ENCODE data around the gene CACHD1. TPM values are rescaled to one million over a fixed set of nuclear protein-coding genes. Genes with fewer than 3 reads are reported as not detected.

Gene CACHD1
- total RNA-seq, 2 experiments from 2014 or later: not detected

DNA sequence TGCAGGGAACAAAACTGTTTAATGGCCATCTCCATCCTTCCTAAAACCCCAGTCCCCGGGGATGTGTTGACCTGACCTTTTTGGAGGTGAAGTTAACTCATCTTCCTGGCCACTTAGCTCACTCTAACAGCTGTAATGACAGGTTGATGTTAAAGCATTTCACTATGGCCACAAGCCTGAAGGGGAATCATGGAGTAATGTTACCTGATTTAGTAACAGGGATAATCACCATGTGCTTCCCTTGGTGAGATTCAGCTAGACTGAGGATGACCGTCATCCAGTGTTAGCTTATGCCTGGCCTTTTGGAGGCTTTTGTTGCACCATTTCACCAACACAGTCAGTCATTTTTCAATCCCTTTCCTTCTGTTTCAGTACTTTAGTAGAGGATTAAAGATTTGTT is 210.7 kb downstream of the CACHD1 start:
- no peaks in the 10 kb centered on the region for H3K4me1 ChIP-seq (ENCODE audit: insufficient read depth, low read length, poor library complexity, severe bottlenecking)
- no peaks in the 10 kb centered on the region for H4K20me1 ChIP-seq (ENCODE audit: insufficient read depth, low read length)
- no peak for TF ChIP-seq CTCF (conservative IDR thresholded peaks at IDR 0.05; ENCODE audit: low read length)
- TF ChIP-seq EZH2phosphoT487 (IDR thresholded peaks at IDR 0.05; ENCODE audit: borderline replicate concordance, low read depth, low read length): no peak
- no peak for DNase-seq (ENCODE audit: low spot score)
- CTCF ChIA-PET (ENCODE audit: unreplicated experiment): no interaction called here
- no peaks in the 10 kb centered on the region for H3K9me3 ChIP-seq (ENCODE audit: low read length)
- H3K9me2 ChIP-seq (ENCODE audit: insufficient read depth, low read length): no peaks in the 10 kb centered on the region
- H3K4me2 ChIP-seq (ENCODE audit: low read length): no peak overlapping the region
- no peak overlapping the region for H3K27ac ChIP-seq (ENCODE audit: low read depth, low read length, poor library complexity, severe bottlenecking)
- no peaks in the 10 kb centered on the region for H3K36me3 ChIP-seq (ENCODE audit: insufficient read depth, low read length)
- intact Hi-C loops (cut with micrococcal nuclease; ENCODE audit: unreplicated experiment): loop anchor here (10.0 kb wide), 1 partner anchor 284 kb away; the partner anchor contains the start of gene JAK1
- no TSS peak for BruUV-seq (replicated peaks)
- H3K79me2 ChIP-seq (ENCODE audit: insufficient read depth, low read depth, low read length): no peaks in the 10 kb centered on the region
- POLR2A ChIA-PET: interaction anchor here (0.7 kb wide), 1 partner anchor 160 kb away, joined by 3 read pairs; no protein-coding TSS in a partner anchor
- no peak overlapping the region for H3K4me3 ChIP-seq (ENCODE audit: low read depth, low read length, poor library complexity, severe bottlenecking)
- no peak overlapping the region for H2AFZ ChIP-seq (ENCODE audit: low read length)

DNA sequence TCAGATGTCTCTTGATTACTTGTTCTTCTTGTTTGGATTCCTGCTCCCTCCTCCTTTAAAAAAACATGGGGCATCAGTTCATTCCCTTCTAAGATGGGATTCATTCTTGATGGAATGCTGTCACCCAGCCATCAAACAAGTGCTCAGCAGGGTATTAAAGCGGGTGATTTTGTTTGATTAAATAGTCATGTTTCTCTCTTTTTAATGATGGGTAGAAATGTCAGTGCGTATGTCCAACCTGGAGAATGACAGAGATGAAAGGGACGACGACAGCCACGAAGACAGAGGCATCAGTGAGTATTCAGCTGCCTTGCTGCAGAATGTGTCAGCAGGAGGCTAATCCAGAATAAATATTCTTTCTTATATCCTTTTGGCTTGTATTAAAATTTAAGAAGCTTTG is 211.1 kb downstream of the CACHD1 start:
- BruUV-seq (replicated peaks): no TSS peak
- Histone ChIP-seq H2AFZ (ENCODE audit: low read length) (no peak overlapping the region), H3K4me2 (ENCODE audit: low read length) (no peak overlapping the region), H3K4me3 (ENCODE audit: low read depth, low read length, poor library complexity, severe bottlenecking) (no peak overlapping the region), H3K9me2 (ENCODE audit: insufficient read depth, low read length) (no peaks in the 10 kb centered on the region), H3K79me2 (ENCODE audit: insufficient read depth, low read depth, low read length) (no peaks in the 10 kb centered on the region), H3K36me3 (ENCODE audit: insufficient read depth, low read length) (no peaks in the 10 kb centered on the region), H3K4me1 (ENCODE audit: insufficient read depth, low read length, poor library complexity, severe bottlenecking) (no peaks in the 10 kb centered on the region), H4K20me1 (ENCODE audit: insufficient read depth, low read length) (no peaks in the 10 kb centered on the region), H3K9me3 (ENCODE audit: low read length) (no peaks in the 10 kb centered on the region), H3K27ac (ENCODE audit: low read depth, low read length, poor library complexity, severe bottlenecking) (no peak overlapping the region)
- intact Hi-C loops (cut with micrococcal nuclease; ENCODE audit: unreplicated experiment): loop anchor here (10.0 kb wide), 1 partner anchor 284 kb away; the partner anchor contains the start of gene JAK1
- TF ChIP-seq CTCF (conservative IDR thresholded peaks at IDR 0.05; ENCODE audit: low read length) (no peak), EZH2phosphoT487 (IDR thresholded peaks at IDR 0.05; ENCODE audit: borderline replicate concordance, low read depth, low read length) (no peak)
- CTCF ChIA-PET (ENCODE audit: unreplicated experiment): no interaction called here
- POLR2A ChIA-PET: no interaction called here
- DNase-seq (ENCODE audit: low spot score): no peak

GRCh38 chr1:64683419-64683818 is 213.5 kb downstream of the CACHD1 start:
- Histone ChIP-seq H3K27ac (ENCODE audit: low read depth, low read length, poor library complexity, severe bottlenecking) (no peak overlapping the region), H3K4me1 (ENCODE audit: insufficient read depth, low read length, poor library complexity, severe bottlenecking) (no peaks in the 10 kb centered on the region), H3K36me3 (ENCODE audit: insufficient read depth, low read length) (no peaks in the 10 kb centered on the region), H4K20me1 (ENCODE audit: insufficient read depth, low read length) (no peaks in the 10 kb centered on the region), H3K9me2 (ENCODE audit: insufficient read depth, low read length) (no peaks in the 10 kb centered on the region), H3K9me3 (ENCODE audit: low read length) (no peaks in the 10 kb centered on the region), H3K79me2 (ENCODE audit: insufficient read depth, low read depth, low read length) (no peaks in the 10 kb centered on the region), H2AFZ (ENCODE audit: low read length) (no peak overlapping the region), H3K4me2 (ENCODE audit: low read length) (no peak overlapping the region), H3K4me3 (ENCODE audit: low read depth, low read length, poor library complexity, severe bottlenecking) (no peak overlapping the region)
- no TSS peak for BruUV-seq (replicated peaks)
- ChIA-PET POLR2A (interaction anchor here (0.6 to 0.7 kb wide), 2 partner anchors 14 to 110 kb away, joined by 3 to 4 read pairs; no protein-coding TSS in a partner anchor), CTCF (ENCODE audit: unreplicated experiment) (no interaction called here)
- DNase-seq (ENCODE audit: low spot score): no peak
- intact Hi-C loops (cut with micrococcal nuclease; ENCODE audit: unreplicated experiment): loop anchor here (10.0 kb wide), 1 partner anchor 281 kb away; the partner anchor contains the start of gene JAK1
- TF ChIP-seq CTCF (conservative IDR thresholded peaks at IDR 0.05; ENCODE audit: low read length) (no peak), EZH2phosphoT487 (IDR thresholded peaks at IDR 0.05; ENCODE audit: borderline replicate concordance, low read depth, low read length) (no peak)
